Astrocyte (in vitro differentiated cells and primary cell): ENCODE data around the gene COL5A2. TPM values are rescaled to one million over a fixed set of nuclear protein-coding genes. Genes with fewer than 3 reads are reported as not detected.

ENCODE experiments used
- DNase-seq: peaks from one replicate; pipeline ENCODE4 v3.0.0-alpha.2; 2010; ENCODE audit warnings: low read depth
- FAIRE-seq: peaks from 2 replicates; lab custom pipeline; 2011; peaks lifted over from hg19 to GRCh38; lab: Jason Lieb, UNC
- H2AFZ ChIP-seq: 2 replicates; pipeline ENCODE4 v1.6.0; 2012; ENCODE audit warnings: low read depth, low read length, inconsistent platforms
- H3K27ac ChIP-seq: 2 replicates; pipeline ENCODE4 v1.5.1; 2011; ENCODE audit warnings: low read depth, low read length, inconsistent platforms
- H3K27me3 ChIP-seq: 2 replicates; pipeline ENCODE4 v1.6.0; 2011; ENCODE audit warnings: low read length, inconsistent platforms; ENCODE audit not compliant: insufficient read depth
- H3K36me3 ChIP-seq: 2 replicates; pipeline ENCODE4 v1.5.1; 2011; ENCODE audit warnings: low read length, inconsistent platforms; ENCODE audit not compliant: insufficient read depth
- H3K4me1 ChIP-seq: 2 replicates; pipeline ENCODE4 v1.5.1; 2011; ENCODE audit warnings: low read length, inconsistent platforms; ENCODE audit not compliant: insufficient read depth
- H3K4me2 ChIP-seq: 2 replicates; pipeline ENCODE4 v1.6.0; 2012; ENCODE audit warnings: low read length, inconsistent platforms
- H3K4me3 ChIP-seq: 2 replicates; pipeline ENCODE4 v1.5.1; 2011; ENCODE audit warnings: low read depth, mild to moderate bottlenecking, low read length, inconsistent platforms; ENCODE audit not compliant: insufficient read depth
- H3K79me2 ChIP-seq: 2 replicates; pipeline ENCODE4 v1.6.0; 2012; ENCODE audit warnings: mild to moderate bottlenecking, low read length, inconsistent platforms; ENCODE audit not compliant: insufficient read depth
- H3K9ac ChIP-seq: 2 replicates; pipeline ENCODE4 v1.6.0; 2012; ENCODE audit warnings: mild to moderate bottlenecking, low read length, inconsistent platforms
- H3K9me3 ChIP-seq: 2 replicates; pipeline ENCODE4 v1.5.1; 2012; ENCODE audit warnings: low read depth, mild to moderate bottlenecking, low read length, inconsistent platforms; ENCODE audit not compliant: insufficient read depth
- H4K20me1 ChIP-seq: 2 replicates; pipeline ENCODE4 v1.6.0; 2012; ENCODE audit warnings: low read length, inconsistent platforms; ENCODE audit not compliant: insufficient read depth
- H3K27ac Mint-ChIP-seq: one replicate; pipeline ENCODE4 v1.8.0; 2021; ENCODE audit warnings: mild to moderate bottlenecking, mixed read lengths; ENCODE audit not compliant: unreplicated experiment
- H3K27me3 Mint-ChIP-seq: one replicate; pipeline ENCODE4 v1.8.0; 2021; ENCODE audit warnings: low read depth, mixed read lengths; ENCODE audit not compliant: unreplicated experiment
- H3K36me3 Mint-ChIP-seq: one replicate; pipeline ENCODE4 v1.8.0; 2021; ENCODE audit warnings: low read depth, mixed read lengths; ENCODE audit not compliant: unreplicated experiment
- H3K4me1 Mint-ChIP-seq: one replicate; pipeline ENCODE4 v1.8.0; 2021; ENCODE audit warnings: low read depth, mixed read lengths; ENCODE audit not compliant: unreplicated experiment
- H3K4me3 Mint-ChIP-seq: one replicate; pipeline ENCODE4 v1.8.0; 2021; ENCODE audit warnings: mild to moderate bottlenecking, moderate library complexity, mixed read lengths; ENCODE audit not compliant: unreplicated experiment
- H3K9me3 Mint-ChIP-seq: one replicate; pipeline ENCODE4 v1.8.0; 2021; ENCODE audit warnings: mild to moderate bottlenecking, mixed read lengths; ENCODE audit not compliant: unreplicated experiment
- CTCF ChIP-seq: IDR thresholded peaks from 2 replicates; pipeline ENCODE4 v1.5.1; 2011; ENCODE audit warnings: low read depth, mild to moderate bottlenecking, inconsistent platforms, low read length, moderate library complexity; ENCODE audit not compliant: insufficient read depth
- EZH2 ChIP-seq: IDR thresholded peaks from 2 replicates; pipeline ENCODE4 v1.6.1; 2012; ENCODE audit warnings: mild to moderate bottlenecking, low read length, inconsistent platforms; ENCODE audit not compliant: insufficient read depth
- total RNA-seq: library from RNA; stranded (reverse); gene quantifications from 2 replicates; pipeline ENCODE4 v1.2.1, GENCODE V29; 2021

The COL5A2 gene
- total RNA-seq, 1 donor from 2014 or later, result 429 TPM

GRCh38 chr2:189082376-189082975 is 97.1 kb downstream of the COL5A2 start:
- H3K36me3 Mint-ChIP-seq, result peaks cover 13% of the 10 kb centered on the region
- peaks cover 10% of the 10 kb centered on the region for H3K4me1 ChIP-seq
- DNase-seq (no peak), FAIRE-seq (no peak)
- no peak for TF ChIP-seq EZH2
- H3K27me3 ChIP-seq, result no peaks in the 10 kb centered on the region
- H3K9ac ChIP-seq, result no peak overlapping the region
- H3K4me3 Mint-ChIP-seq, result no peak overlapping the region
- H3K79me2 ChIP-seq, result no peaks in the 10 kb centered on the region
- no peaks in the 10 kb centered on the region for H3K9me3 ChIP-seq
- H4K20me1 ChIP-seq, result no peaks in the 10 kb centered on the region
- H3K4me1 Mint-ChIP-seq, result peaks cover 10% of the 10 kb centered on the region
- no peak overlapping the region for H3K27ac Mint-ChIP-seq
- H3K9me3 Mint-ChIP-seq, result no peaks in the 10 kb centered on the region
- H3K4me3 ChIP-seq, result no peak overlapping the region
- no peak overlapping the region for H3K4me2 ChIP-seq
- peaks cover 68% of the 10 kb centered on the region for H3K36me3 ChIP-seq
- no peaks in the 10 kb centered on the region for H3K27me3 Mint-ChIP-seq
- H3K27ac ChIP-seq, result no peak overlapping the region
- no peak overlapping the region for H2AFZ ChIP-seq

GRCh38 chr2:189076572-189076971 is 103.0 kb downstream of the COL5A2 start:
- H3K27ac Mint-ChIP-seq, result no peak overlapping the region
- no peaks in the 10 kb centered on the region for H3K27me3 Mint-ChIP-seq
- H4K20me1 ChIP-seq, result no peaks in the 10 kb centered on the region
- H3K79me2 ChIP-seq, result no peaks in the 10 kb centered on the region
- peaks cover 67% of the 10 kb centered on the region for H3K36me3 ChIP-seq
- no peak overlapping the region for H3K27ac ChIP-seq
- TF ChIP-seq CTCF, result no peak
- TF ChIP-seq EZH2, result no peak
- H3K4me3 Mint-ChIP-seq, result no peak overlapping the region
- H3K4me1 ChIP-seq, result no peaks in the 10 kb centered on the region
- H3K9ac ChIP-seq, result no peak overlapping the region
- H3K27me3 ChIP-seq, result no peaks in the 10 kb centered on the region
- H3K9me3 Mint-ChIP-seq, result no peaks in the 10 kb centered on the region
- FAIRE-seq, result no peak
- peaks cover 28% of the 10 kb centered on the region for H3K36me3 Mint-ChIP-seq
- H3K9me3 ChIP-seq, result no peaks in the 10 kb centered on the region
- H3K4me2 ChIP-seq, result no peak overlapping the region
- H3K4me3 ChIP-seq, result no peak overlapping the region
- H2AFZ ChIP-seq, result no peak overlapping the region
- H3K4me1 Mint-ChIP-seq, result peaks cover 7% of the 10 kb centered on the region
- no peak for DNase-seq

GRCh38 chr2:189076120-189076519 is 103.4 kb downstream of the COL5A2 start:
- Histone ChIP-seq H3K27me3 (no peaks in the 10 kb centered on the region), H3K4me2 (no peak overlapping the region), H3K79me2 (no peaks in the 10 kb centered on the region), H3K36me3 (peaks cover 70% of the 10 kb centered on the region), H2AFZ (no peak overlapping the region), H3K9ac (no peak overlapping the region), H4K20me1 (no peaks in the 10 kb centered on the region), H3K4me3 (no peak overlapping the region), H3K9me3 (no peaks in the 10 kb centered on the region), H3K4me1 (no peaks in the 10 kb centered on the region), H3K27ac (no peak overlapping the region)
- no peak overlapping the region for H3K4me3 Mint-ChIP-seq
- no peaks in the 10 kb centered on the region for H3K9me3 Mint-ChIP-seq
- H3K27me3 Mint-ChIP-seq, result no peaks in the 10 kb centered on the region
- H3K4me1 Mint-ChIP-seq, result peaks cover 7% of the 10 kb centered on the region
- peaks cover 28% of the 10 kb centered on the region for H3K36me3 Mint-ChIP-seq
- FAIRE-seq (no peak), DNase-seq (no peak)
- H3K27ac Mint-ChIP-seq, result no peak overlapping the region
- TF ChIP-seq EZH2 (no peak), CTCF (no peak)
